Cardiac muscle cell (in vitro differentiated cells and primary cell): ENCODE results near the gene MACROD2. TPM values are rescaled to one million over a fixed set of nuclear protein-coding genes. Genes with fewer than 3 reads are reported as not detected.

Experiments used
- DNase-seq, 2 donors: peaks; one replicate each; pipeline versions ENCODE4 v3.0.0 to v3.0.0-alpha.2; 2010 to 2017; ENCODE audit warnings: low read depth in 1 of 2, low spot score in 1 of 2
- H3K27ac ChIP-seq: fragments of 200-600 bp; sonication (generic); 2 replicates; pipeline ENCODE4 v1.5.1; 2016
- H3K27me3 ChIP-seq: fragments of 200-600 bp; sonication (generic); 2 replicates; pipeline ENCODE4 v1.6.0; 2016; ENCODE audit warnings: control low read depth
- H3K36me3 ChIP-seq: fragments of 200-600 bp; sonication (generic); 2 replicates; pipeline ENCODE4 v1.5.1; 2016; ENCODE audit warnings: control low read depth
- H3K4me1 ChIP-seq: fragments of 200-600 bp; sonication (generic); 2 replicates; pipeline ENCODE4 v1.8.1; 2017; ENCODE audit warnings: low read depth, mild to moderate bottlenecking, mixed run types
- H3K4me3 ChIP-seq: fragments of 200-600 bp; sonication (generic); 2 replicates; pipeline ENCODE4 v1.5.1; 2016; ENCODE audit warnings: mild to moderate bottlenecking
- H3K9me3 ChIP-seq: fragments of 200-600 bp; sonication (generic); 2 replicates; pipeline ENCODE4 v1.5.1; 2017; ENCODE audit warnings: low read depth, mild to moderate bottlenecking, control low read depth
- CTCF ChIP-seq: IDR thresholded peaks from 2 replicates; pipeline ENCODE4 v1.5.1; 2012; ENCODE audit warnings: low read depth, mild to moderate bottlenecking, low read length
- polyA plus RNA-seq: library from polyadenylated mRNA; unstranded; fragments of >200 nt; fragmentation: Nextera tagmentation; extraction: Ambion mirVana; gene quantifications from 2 replicates; pipeline ENCODE4 v1.2.1, GENCODE V29; 2016
- total RNA-seq: library from RNA; depleted of rRNA; stranded (reverse); fragments of >200 nt; gene quantifications from 2 replicates; pipeline ENCODE4 v1.2.3, GENCODE V29; 2016

Gene MACROD2
- total and polyA plus RNA-seq, 2 experiments from 2014 or later = 9.3 to 14.4 TPM

- DNase-seq = no peak
- Histone ChIP-seq H3K9me3 (no peaks in the 10 kb centered on the region), H3K4me1 (no peaks in the 10 kb centered on the region), H3K4me3 (no peak overlapping the region), H3K27ac (no peak overlapping the region), H3K27me3 (no peaks in the 10 kb centered on the region), H3K36me3 (no peaks in the 10 kb centered on the region)
- no peak for TF ChIP-seq CTCF
Measured at GRCh38 chr20:15628851-15629353, 1633.6 kb downstream of the MACROD2 start.

GRCh38 chr20:15630360-15630759 lies 1635.0 kb downstream of the MACROD2 start:
- no peak for TF ChIP-seq CTCF
- Histone ChIP-seq H3K27ac (no peak overlapping the region), H3K9me3 (no peaks in the 10 kb centered on the region), H3K36me3 (no peaks in the 10 kb centered on the region), H3K4me3 (no peak overlapping the region), H3K27me3 (no peaks in the 10 kb centered on the region), H3K4me1 (no peaks in the 10 kb centered on the region)
- no peak for DNase-seq

- no peaks in the 10 kb centered on the region for H3K4me1 ChIP-seq
- H3K27ac ChIP-seq = no peak overlapping the region
- no peaks in the 10 kb centered on the region for H3K27me3 ChIP-seq
- TF ChIP-seq CTCF = no peak
- no peaks in the 10 kb centered on the region for H3K9me3 ChIP-seq
- H3K4me3 ChIP-seq = no peak overlapping the region
- DNase-seq = no peak
- H3K36me3 ChIP-seq = no peaks in the 10 kb centered on the region
Measured at GRCh38 chr20:15632680-15633079, 1637.4 kb downstream of the MACROD2 start.

- no peaks in the 10 kb centered on the region for H3K36me3 ChIP-seq
- no peak for TF ChIP-seq CTCF
- no peak overlapping the region for H3K27ac ChIP-seq
- DNase-seq = no peak
- no peaks in the 10 kb centered on the region for H3K9me3 ChIP-seq
- H3K27me3 ChIP-seq = no peaks in the 10 kb centered on the region
- H3K4me1 ChIP-seq = no peaks in the 10 kb centered on the region
- no peak overlapping the region for H3K4me3 ChIP-seq
Measured at GRCh38 chr20:15634102-15634501, 1638.8 kb downstream of the MACROD2 start.

GRCh38 chr20:15637546-15637945 lies 1642.2 kb downstream of the MACROD2 start:
- H3K9me3 ChIP-seq = no peaks in the 10 kb centered on the region
- no peaks in the 10 kb centered on the region for H3K27me3 ChIP-seq
- no peaks in the 10 kb centered on the region for H3K36me3 ChIP-seq
- DNase-seq = no peak
- no peak overlapping the region for H3K4me3 ChIP-seq
- no peaks in the 10 kb centered on the region for H3K4me1 ChIP-seq
- no peak overlapping the region for H3K27ac ChIP-seq
- no peak for TF ChIP-seq CTCF
